MM.1S (cell line): ENCODE results near the gene PCK1.

Experiments
- EZH2 ChIP-seq: fragments of 300-600 bp; sonication (generic); optimal IDR thresholded peaks from 2 replicates; pipeline ENCODE3; 2017; ENCODE audit warnings: low read depth, mild to moderate bottlenecking, antibody characterized with exemption, low read length, mixed read lengths
- TF ChIP-seq, protein P1 (sequence below): fragments of 300-600 bp; sonication (generic); IDR thresholded peaks from 2 replicates; pipeline ENCODE4 v1.5.1; 2016; ENCODE audit warnings: antibody characterized with exemption, low read length, mixed read lengths

GRCh38 chr20:57588596-57588995 lies 27.7 kb downstream of the PCK1 start:
- TF ChIP-seq EZH2: no peak
- TF ChIP-seq, protein P1, sequence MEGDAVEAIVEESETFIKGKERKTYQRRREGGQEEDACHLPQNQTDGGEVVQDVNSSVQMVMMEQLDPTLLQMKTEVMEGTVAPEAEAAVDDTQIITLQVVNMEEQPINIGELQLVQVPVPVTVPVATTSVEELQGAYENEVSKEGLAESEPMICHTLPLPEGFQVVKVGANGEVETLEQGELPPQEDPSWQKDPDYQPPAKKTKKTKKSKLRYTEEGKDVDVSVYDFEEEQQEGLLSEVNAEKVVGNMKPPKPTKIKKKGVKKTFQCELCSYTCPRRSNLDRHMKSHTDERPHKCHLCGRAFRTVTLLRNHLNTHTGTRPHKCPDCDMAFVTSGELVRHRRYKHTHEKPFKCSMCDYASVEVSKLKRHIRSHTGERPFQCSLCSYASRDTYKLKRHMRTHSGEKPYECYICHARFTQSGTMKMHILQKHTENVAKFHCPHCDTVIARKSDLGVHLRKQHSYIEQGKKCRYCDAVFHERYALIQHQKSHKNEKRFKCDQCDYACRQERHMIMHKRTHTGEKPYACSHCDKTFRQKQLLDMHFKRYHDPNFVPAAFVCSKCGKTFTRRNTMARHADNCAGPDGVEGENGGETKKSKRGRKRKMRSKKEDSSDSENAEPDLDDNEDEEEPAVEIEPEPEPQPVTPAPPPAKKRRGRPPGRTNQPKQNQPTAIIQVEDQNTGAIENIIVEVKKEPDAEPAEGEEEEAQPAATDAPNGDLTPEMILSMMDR: no peak
